ENCODE measurements around the gene NYNRIN. TPM values are rescaled to one million over a fixed set of nuclear protein-coding genes. Genes with fewer than 3 reads are reported as not detected.

The NYNRIN gene
- total and polyA plus RNA-seq, 2 of the 8 experiments (the other 6 are each of a cell fraction or from before 2014, with no cell fraction given) = 15.2 to 18.3 TPM

GRCh38 chr14:24456980-24457379, 58.2 kb downstream of the NYNRIN start:
- Histone ChIP-seq H2BK5ac (ENCODE audit: low read depth, low read length) (no peak overlapping the region), H3K9ac (replicated peaks in 1 of 4; ENCODE audit: extremely low read depth in 1 of 4, low read depth in 3 of 4, low read length in 3 of 4) (no peak overlapping the region), H3K79me2 (ENCODE audit: control insufficient read depth in 1 of 2, insufficient read depth in 2 of 2, low read length in 2 of 2) (no peaks in the 10 kb centered on the region), H2BK12ac (ENCODE audit: low read depth, low read length) (no peak overlapping the region), H4K8ac (ENCODE audit: extremely low read depth, insufficient read depth, low read length) (no peak overlapping the region), H3K4me1 (replicated peaks in 1 of 4; ENCODE audit: control insufficient read depth in 3 of 4, insufficient read depth in 4 of 4, low read length in 3 of 4) (no peaks in the 10 kb centered on the region), H3K4me3 (ENCODE audit: extremely low read depth in 1 of 4, insufficient read depth in 2 of 4, low read depth in 3 of 4, low read length in 4 of 4) (no peak overlapping the region), H2BK20ac (ENCODE audit: low read length) (no peak overlapping the region), H3K9me3 (ENCODE audit: insufficient read depth in 2 of 2, low read depth in 1 of 2, low read length in 1 of 2) (peaks cover 4 to 5% of the 10 kb centered on the region in 2 experiments; a peak in 1 of 4 replicates), H4K91ac (replicated peaks; ENCODE audit: insufficient read length, low read length) (no peak overlapping the region), H3K56ac (replicated peaks; ENCODE audit: insufficient read length, low read depth, low read length) (no peak overlapping the region), H3K4me2 (ENCODE audit: insufficient read depth in 1 of 2, low read depth in 2 of 2, low read length in 2 of 2) (no peak overlapping the region), H3K23me2 (ENCODE audit: low read depth, low read length) (no peaks in the 10 kb centered on the region), H3K18ac (ENCODE audit: extremely low read depth, low read length) (no peak overlapping the region), H3K23ac (ENCODE audit: insufficient read length) (no peak overlapping the region), H4K20me1 (replicated peaks in 1 of 2; ENCODE audit: control insufficient read depth in 1 of 2, insufficient read depth in 2 of 2, low read length in 2 of 2) (no peaks in the 10 kb centered on the region), H3K4ac (replicated peaks; ENCODE audit: insufficient read length, low read depth, low read length) (no peak overlapping the region), H3K27ac (ENCODE audit: low read depth, low read length) (no peak overlapping the region), H2AFZ (ENCODE audit: low read length) (no peak overlapping the region), H3K14ac (ENCODE audit: insufficient read length) (no peak overlapping the region), H3K79me1 (ENCODE audit: low read depth, low read length) (no peaks in the 10 kb centered on the region), H3K36me3 (ENCODE audit: control insufficient read depth in 2 of 4, insufficient read depth in 4 of 4, low read length in 3 of 4) (no peaks in the 10 kb centered on the region), H2AK5ac (ENCODE audit: low read depth, low read length) (no peak overlapping the region), H3K27me3 (replicated peaks in 1 of 4; ENCODE audit: control insufficient read depth in 3 of 4, extremely low read depth in 1 of 4, insufficient read depth in 3 of 4, low read length in 3 of 4) (no peaks in the 10 kb centered on the region), H4K5ac (ENCODE audit: insufficient read length, low read depth, low read length) (no peak overlapping the region), H2BK15ac (ENCODE audit: low read length) (no peak overlapping the region), H2BK120ac (replicated peaks; ENCODE audit: low read depth, low read length) (no peak overlapping the region)
- ChIA-PET POLR2A (ENCODE audit: partially characterized antibody) (no interaction called here), CTCF (ENCODE audit: partially characterized antibody) (interaction anchor here (1.4 kb wide), 1 partner anchor 25 kb away, joined by 4 read pairs; no protein-coding TSS in a partner anchor)
- DNase-seq (ENCODE audit: low read depth in 1 of 2, low spot score in 2 of 2) = no peak
- TF ChIP-seq EP300 (IDR thresholded peaks at IDR 0.05; ENCODE audit: borderline replicate concordance in 1 of 2, low read depth in 2 of 2, low read length in 2 of 2) = no peak
- no peak for TF ChIP-seq TEAD4 (IDR thresholded peaks at IDR 0.05; ENCODE audit: low read depth, low read length)
- no peak for TF ChIP-seq CBX8 (IDR thresholded peaks at IDR 0.05; ENCODE audit: borderline replicate concordance, low read depth, low read length)
- TF ChIP-seq SRF (IDR thresholded peaks at IDR 0.05; ENCODE audit: low read depth, low read length) = no peak
- no peak for TF ChIP-seq KDM5A (IDR thresholded peaks at IDR 0.05; ENCODE audit: low read length)
- no peak for TF ChIP-seq HDAC2 (IDR thresholded peaks at IDR 0.05; ENCODE audit: borderline replicate concordance in 1 of 2, low read depth in 2 of 2, low read length in 2 of 2)
- TF ChIP-seq ZNF274 (IDR thresholded peaks at IDR 0.05; ENCODE audit: borderline replicate concordance, extremely low read depth, low read length) = no peak
- no peak for TF ChIP-seq JUND (IDR thresholded peaks at IDR 0.05; ENCODE audit: low read length)
- no peak for TF ChIP-seq CREB1 (IDR thresholded peaks at IDR 0.05)
- FAIRE-seq = no peak

Measured in H1 (cell line).